OCI-LY3 (cell line): ENCODE results near the gene GABRB3.

ENCODE experiments used
- CTCF ChIP-seq: fragments of 200-600, 300-600 bp; sonication (generic); IDR thresholded peaks from 2 replicates; pipeline ENCODE4 v1.5.1; 2014; ENCODE audit warnings: antibody characterized with exemption, low read length, low read depth
- EZH2phosphoT487 ChIP-seq: fragments of 200-600 bp; shearing (Covaris generic); IDR thresholded peaks from 2 replicates; pipeline ENCODE4 v1.6.1; 2018; ENCODE audit warnings: antibody characterized with exemption, mixed run types, low read depth

DNA sequence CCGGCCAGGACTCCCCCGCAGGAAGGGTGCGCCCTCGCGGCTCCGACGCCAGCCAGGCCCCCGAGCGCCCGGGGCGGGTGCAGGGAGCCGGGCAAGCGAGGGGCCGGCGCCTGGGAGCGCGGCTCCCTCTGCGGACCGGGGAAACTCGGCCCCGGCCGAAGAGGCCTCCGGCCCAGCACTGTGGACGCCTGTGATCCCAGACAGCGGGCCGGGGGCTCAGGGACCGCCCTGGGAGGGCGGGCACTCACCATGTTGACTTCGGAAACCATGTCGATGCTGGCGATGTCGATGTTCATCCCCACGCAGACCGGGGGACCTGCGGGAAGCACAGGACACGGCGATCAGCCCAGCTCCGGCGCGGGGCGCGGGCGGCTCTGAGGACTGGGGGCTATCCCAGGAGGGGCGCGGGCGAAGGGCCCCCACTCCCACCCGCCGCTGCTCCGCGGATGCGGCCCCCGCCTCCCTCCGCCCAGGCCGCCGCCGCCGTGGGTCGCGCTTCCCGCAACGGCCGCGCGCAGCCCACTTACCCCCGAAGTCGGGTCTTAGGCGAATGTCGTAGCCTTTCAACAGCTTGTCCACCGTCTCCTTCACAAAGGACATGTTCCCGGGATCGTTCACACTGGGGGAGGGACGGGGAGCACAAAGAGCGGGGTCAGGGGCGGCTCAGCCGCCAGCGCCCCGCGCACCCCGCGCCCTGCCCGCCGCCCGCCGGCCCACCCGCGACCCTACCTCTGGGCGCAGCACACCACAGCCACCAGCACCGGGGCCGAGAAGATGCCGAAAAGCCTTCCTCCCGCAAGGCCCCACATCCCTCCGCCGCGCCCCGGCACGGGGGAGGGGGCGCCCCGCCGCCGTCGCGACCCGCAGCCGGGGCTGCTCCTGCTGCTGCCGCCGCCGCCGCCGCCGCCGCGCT lies at the start of gene GABRB3:
- no peak for TF ChIP-seq CTCF
- no peak for TF ChIP-seq EZH2phosphoT487
